NCI-H1048 (cell line): ENCODE measurements around the gene GRAMD1B.

Source experiments
- DNase-seq: peaks from one replicate; lab custom pipeline; 2025; lab: John Stamatoyannopoulos, UW

GRAMD1B gene

DNA sequence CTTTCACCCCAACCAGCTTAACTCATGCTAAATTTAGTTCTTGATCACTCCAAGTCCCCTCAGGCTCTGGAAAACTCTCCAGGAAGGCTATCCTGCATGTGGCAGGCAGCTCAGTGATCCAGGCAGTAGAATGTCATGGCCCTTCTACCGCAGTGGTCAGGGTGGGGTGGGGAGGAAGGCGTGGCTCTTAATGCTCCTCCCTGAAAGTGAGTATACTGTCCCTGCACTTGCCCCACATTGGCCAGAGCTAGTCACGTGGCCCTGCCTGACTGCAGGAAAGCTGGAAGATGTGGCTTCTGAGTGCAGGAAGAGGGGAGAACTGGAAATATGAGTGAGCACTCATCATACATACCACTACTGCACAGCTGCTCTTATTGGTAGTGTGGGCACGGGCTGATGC lies 102.1 kb downstream of the GRAMD1B start:
- no peak for DNase-seq

DNA sequence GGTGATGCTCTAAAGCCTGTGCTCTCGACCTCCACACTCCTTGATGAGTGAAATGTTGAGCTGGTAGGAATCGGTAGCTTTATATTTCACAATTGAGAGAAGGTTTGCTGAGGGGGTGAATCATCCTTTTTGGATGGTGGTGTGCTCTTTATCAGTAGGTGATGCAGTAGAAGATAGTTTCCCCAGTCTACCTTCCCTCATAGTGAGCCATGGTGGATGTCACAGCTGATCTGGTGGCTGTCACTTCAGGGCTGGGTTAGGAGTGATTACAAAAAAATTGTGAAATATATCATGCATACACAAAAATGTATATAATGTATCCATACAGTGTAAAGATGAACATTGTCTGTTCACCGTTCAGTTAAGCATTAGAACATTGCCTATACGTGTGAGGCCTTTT lies 105.3 kb downstream of the GRAMD1B start:
- no peak for DNase-seq

DNA sequence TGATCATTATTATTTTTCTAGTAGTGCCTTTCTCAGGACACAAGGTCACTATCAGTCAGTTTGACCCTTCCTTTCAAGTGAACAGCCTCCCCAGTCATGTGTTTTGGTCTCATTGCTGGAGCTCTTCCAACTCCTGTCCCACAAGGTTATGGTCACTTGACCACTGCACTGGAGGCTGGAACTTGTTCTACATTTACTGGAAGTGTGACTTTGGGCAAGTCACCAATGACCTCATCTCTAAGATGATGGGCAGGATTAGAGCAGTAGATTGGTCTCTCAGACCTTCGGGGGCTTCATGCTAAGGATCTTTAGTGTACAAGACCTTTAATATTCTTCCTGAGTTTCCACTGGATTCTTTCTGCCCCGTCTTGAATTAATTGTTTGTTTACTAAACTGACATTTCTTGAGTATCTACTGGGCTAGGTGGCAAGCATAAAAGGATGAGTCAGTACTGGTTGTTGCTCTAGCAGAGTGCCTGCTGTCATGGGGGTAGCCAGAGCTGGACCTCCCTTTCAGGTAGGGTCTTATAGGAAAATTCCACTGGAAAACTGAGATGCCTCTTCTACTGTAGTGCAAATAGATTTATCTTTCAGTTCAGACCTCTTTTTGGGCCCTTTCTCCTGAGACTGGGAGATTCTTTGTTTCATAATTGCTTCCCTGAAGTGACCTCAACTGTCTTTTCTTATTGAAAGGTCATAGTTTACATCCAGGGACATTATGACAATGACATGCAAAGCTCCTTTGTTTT lies 106.8 kb downstream of the GRAMD1B start:
- DNase-seq = no peak

DNA sequence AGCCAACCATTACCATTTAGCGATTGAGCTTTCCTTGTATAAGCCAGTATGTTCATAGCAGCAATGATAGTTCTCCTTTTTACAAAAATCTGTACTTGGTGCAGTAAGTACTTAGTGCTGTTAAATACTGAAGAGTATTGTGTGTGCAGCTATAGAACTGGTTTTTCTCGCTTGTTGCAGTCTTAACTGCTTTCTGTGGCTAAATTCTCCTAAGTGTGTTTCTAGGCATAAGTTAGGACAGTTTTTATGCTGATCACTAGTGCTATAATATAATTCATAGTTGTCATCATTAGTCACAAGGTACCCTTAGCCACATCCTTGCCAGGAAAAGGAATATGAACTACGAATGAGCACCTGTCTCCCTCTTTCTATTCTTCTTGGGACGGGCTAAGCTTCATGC lies 107.7 kb downstream of the GRAMD1B start:
- DNase-seq = no peak

DNA sequence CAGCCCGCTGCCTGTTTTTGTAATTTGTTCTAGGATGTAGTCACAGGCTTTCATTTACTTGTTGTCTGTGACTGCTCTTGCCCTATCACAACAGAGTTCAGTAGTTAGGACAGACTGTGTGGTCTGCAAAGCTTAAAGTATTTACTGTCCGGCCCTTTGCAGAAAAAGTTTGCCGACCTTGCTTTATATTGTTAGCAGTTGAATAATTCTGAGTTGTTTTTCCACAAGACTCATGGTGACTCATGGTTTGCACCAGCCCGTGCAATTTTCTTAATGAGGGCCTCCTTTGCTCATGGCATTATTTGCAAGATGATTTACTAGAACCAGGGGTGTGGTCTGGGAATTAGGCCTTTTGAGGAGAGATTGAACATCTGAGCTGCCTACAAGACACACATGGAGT lies 113.7 kb downstream of the GRAMD1B start:
- no peak for DNase-seq

DNA sequence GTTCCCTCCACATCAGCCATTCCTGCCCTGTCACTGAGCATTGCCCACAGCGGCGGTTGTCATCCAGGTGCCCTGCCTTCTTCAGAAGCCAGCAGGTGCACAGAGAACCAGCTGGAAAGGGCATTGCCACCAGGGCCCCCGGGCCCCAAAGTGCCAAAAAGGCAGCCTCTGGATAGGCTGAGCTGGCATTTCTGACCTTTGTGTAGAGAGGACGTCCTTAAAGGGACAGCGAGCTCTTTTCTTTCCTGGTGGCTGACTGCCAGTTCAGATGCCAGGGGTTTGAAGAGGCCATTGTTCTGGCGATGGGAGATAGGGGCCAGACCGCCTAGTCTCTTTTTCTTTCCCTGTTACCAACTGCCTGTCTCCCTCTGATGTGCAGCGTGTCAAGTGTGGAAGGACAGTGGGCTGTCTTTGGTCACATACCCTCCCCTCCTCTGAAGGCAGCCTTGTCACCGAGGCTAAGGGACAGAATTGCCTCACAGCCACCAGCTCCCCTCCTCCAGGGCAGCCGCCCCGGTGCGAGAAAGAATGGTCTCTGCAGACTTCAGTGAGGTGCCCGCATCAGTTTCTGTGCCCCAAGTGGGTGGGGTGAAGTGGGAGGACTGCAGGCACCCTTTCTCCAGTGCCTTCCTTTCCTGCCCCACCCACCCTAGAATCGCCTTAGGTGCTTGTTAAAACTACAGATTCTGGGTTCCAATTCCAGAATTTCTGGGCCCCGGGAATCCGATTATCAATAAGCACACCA lies 114.7 kb downstream of the GRAMD1B start:
- no peak for DNase-seq

DNA sequence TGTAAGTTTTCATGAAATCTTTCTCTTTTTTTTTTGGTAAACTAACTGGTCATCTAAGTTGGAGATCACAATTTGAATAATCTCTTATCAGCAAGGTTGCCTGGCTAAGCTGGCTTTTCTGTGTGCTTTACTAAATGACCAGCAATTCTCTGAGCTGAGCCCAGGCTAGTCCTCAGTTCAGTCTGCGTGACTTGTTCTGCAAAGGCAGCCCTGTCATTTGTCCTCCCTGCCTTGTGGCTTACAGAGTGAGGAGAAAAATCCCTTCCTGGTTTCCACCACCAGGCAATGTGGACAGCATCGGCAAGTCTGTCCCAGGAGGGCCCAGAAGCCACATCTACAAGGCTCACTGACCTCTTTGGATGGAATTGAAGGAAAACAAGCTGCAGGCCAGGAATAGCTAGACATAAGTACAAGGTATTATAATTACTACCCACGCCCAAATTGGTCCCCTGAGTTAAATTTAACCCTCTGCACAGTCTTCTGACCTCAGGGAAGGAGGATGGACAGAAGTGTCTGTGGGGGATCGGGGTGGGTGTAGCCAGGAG lies 115.7 kb downstream of the GRAMD1B start:
- DNase-seq = no peak

DNA sequence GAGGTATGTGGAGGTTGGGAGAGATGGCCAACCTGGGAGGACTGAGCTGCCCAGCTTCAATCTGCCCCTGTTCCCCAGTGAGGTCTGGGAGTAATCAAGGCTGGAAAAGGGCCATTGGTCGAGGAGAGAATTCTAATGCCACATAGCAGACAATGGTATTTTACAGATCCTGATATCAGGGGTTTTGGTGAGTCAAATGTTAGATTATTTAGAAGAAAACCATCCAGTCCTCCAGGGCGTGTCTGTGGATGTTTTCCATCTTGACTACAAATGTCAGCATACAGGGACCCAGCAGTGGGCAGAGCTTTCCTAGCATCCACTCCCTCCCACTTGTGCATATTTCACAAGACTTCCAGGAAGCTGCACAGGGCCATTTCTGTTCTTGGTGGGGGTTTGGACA lies 116.4 kb downstream of the GRAMD1B start:
- DNase-seq = no peak

DNA sequence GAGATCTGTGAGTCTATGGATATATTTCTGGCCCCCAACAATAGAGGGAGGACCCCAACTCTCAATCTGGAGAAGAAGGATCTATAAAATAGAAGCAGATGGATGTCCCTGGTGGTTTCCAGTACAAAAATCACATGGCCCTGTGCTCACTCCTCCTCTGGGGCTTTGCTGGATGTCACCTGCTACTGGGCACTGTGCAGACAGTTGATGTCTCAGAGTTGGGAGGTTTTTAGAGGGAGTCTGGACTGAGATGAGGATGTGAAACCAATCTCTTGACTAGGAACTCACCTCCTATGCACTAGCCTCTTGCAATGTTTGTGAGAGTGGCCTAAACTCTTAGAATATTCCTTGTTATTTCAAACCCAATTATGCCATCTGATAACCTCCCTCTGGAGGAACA lies 117.1 kb downstream of the GRAMD1B start:
- no peak for DNase-seq

DNA sequence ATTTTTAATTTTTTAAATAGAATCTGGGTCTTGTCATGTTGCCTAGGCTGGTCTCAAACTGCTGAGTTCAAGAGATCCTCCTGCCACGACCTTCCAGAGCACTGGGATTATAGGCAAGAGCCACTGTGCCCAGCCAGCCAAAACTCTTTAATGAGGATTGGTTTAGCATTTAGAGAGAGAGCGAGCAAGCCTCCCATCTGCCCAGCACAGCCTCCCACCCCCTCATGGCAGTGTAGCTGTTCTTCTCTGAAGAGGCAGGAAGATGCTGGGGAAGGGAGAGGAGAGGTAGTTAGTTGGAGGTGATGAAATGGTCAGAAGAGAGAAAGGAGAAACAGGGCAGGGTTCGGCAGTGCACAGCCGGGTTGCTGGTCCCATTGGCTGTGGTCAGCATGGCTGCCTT lies 118.7 kb downstream of the GRAMD1B start:
- DNase-seq = no peak

DNA sequence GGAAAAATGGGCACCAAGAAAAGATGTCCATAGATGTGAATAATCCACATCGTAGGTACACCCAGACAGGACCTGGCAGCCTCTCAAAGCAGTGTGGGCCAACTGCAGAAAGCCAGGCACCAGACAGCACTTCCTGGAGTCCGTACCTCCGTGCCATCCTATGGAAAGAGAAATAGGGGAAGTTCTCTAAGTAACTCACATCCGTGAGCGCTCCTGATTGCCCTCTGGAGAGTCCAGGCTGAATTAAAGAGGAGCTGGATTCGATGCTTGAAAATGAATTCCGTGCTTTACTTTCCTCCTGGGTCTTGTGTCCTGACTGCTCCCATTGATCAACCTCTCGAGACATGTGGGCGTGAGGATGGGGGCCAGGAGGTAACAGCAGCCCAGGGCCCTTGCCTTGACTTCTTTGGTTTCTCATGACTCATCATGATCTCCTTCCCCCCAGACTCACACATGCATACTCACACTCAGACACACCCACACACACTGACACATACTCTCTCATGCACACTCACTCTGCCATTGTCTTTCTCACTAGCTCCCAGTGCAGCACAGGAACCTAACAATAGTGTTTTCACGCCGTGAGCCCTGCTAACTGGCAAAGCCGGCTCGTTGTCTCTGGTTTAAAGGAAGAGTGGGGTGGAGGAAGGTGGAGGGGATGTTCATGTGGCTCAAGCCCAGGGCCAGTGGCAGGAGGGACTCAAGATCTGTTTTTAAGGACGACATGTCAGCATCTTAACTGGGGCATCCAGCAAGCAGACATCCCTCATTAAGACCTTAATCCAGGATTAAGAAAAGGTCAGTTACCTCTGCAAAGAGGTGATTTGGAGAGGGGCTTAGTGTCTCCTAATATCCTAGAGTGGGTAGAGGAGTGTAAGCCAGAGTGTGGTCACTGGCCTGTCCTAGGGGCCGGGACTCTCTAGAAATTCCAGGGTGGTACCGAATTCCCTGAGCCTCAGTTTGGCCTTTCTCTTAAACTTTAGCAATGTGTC lies 120.2 kb downstream of the GRAMD1B start:
- DNase-seq = no peak

DNA sequence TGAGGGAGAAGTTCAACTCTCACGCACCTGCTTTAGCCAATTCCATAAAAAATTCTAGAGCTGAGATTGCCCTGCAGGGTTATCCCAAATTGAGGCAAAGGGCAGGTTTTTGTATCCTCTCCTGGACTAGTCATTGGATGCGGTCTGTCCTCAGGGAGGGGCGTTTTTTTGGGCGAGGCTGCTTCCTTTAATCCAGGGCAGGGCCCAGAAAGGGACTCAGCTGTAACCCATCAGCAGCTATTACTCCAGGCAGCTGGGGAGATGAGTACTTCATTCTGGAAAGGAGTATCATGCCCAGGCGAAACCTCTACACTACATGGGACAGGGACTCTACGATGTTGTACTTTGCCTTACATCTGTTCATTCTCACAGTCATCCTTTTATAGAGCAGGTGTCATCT lies 121.0 kb downstream of the GRAMD1B start:
- no peak for DNase-seq

DNA sequence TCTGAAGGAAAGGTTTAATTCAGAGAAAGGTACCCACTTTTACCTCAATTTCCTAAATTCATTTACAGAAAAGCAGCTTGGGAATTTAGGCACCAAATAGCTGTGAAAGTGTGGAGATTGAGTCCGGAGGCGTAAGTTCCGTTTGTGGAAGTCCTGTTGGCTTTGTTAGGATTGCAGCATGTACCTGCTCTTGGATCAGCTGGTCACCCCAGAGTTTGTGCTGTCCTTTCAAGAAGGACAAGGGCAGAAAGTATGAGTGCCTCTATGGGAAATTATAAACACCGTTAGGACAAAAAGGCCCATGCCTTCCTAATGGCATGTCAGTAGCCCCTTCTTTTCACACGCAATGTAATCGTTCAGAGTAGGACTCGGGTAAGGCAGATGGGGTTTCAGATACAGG lies 126.6 kb downstream of the GRAMD1B start:
- no peak for DNase-seq

DNA sequence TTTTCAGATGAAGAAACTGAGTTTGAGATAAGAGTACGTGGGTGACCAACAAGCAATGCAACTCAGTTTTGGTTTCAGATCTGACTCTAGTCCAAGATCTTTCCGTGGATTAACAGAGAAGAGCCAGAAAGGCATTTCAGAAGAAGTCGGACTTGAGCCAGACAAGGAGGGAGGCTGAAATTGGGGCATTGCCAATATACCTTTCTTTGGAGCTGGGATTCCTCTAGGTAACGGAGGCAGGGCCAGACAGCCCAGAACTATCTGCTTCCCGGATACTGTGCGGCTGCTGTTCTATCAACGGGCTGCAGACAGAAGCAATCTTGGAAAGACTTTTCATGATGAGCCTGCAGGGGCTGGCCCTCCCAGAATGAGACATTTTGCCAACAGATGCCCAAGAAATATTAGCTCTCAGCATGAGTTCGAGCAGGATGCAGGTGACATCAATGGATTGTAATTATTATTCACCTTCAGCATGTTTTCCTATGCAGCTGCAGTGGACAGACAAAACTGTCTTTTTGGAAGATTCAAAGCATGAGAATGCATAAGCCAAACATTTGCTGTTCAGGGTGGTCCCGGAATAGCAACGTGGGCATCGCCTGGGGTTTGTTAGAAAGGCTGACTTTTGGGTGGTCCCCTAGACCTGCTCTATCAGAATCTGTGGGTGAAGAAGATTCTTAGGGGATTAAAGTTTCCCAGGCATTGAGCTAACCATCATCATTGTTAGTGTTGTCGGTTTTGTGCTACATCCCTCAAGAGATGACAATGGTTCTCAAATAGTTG lies 128.7 kb downstream of the GRAMD1B start:
- no peak for DNase-seq

DNA sequence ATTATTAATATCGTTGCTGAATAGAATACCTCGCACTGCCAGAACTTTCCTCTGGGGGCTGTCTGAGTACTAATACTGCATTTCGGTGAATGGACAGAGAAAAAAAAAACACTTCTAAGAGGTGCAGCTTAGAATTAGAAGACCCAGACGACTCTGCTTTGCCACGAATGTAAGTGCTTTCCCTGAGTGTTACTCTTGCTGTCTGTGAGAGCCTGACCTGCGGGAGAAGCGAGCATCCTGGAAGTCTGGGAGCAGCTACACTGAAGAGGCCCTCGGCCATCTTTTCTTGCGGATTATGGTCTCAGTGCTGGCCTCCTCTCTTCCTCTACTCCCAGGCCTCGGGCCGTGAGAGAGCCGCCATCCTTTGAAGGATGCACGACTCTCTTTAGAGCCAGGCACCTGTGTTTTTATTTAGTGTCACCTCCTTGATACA lies 129.5 kb downstream of the GRAMD1B start:
- no peak for DNase-seq

DNA sequence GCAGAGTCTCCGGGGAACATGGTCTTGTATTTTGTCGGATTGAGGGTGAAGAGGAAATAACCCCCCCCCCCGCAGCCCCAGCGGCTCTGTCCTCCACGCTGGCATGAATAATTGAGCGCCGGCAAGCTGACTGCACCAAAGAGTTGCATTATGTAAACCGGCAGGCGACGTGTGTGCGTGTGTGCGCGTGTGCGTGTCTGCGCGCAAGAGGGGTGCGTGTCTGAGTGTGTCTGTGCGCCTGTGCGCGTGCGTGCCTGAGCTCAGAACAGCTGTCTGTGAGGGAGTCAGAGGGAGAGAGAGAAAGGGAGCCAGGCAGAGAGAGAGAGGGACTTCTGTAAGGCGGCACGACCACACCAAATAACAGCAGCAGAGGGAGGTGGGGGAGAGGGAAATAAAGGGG lies 129.9 kb downstream of the GRAMD1B start:
- no peak for DNase-seq

DNA sequence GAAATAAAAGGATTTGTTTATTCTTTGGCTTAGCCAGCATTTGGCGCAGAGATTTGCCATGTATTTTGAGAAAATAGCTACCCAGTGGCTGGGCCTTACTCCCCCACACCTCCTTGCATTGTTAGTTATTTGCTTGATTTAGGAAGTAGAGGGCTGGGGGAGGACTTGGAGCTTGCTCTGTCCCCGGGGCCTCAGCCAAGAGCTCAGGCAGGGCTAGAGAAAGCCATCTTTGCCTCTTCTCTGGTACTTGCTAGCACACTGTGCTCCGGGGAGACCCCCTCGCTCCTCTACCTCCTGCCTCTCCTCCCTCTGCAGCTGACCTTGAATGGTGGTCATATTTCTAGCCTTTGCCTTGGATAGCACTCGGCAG lies 131.3 kb downstream of the GRAMD1B start:
- no peak for DNase-seq

DNA sequence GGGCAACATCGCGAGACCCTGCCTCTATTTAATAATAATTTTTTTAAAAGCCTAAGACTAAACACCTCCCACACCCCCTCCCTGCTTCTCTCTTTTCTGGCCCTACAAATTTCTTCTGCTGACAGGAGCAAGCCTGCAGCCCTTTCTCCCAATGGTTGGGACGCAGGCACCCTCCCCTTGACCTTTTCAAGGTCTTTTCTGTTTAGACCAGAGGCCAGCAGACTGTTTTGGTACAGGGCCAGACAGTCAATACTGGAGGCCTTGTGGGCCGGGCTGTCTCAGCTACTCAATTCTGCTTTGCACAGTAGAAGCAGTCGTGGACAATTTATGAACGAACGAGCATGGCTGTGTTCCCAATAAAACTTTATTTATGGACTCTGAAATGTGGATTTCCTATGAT lies 132.1 kb downstream of the GRAMD1B start:
- no peak for DNase-seq

DNA sequence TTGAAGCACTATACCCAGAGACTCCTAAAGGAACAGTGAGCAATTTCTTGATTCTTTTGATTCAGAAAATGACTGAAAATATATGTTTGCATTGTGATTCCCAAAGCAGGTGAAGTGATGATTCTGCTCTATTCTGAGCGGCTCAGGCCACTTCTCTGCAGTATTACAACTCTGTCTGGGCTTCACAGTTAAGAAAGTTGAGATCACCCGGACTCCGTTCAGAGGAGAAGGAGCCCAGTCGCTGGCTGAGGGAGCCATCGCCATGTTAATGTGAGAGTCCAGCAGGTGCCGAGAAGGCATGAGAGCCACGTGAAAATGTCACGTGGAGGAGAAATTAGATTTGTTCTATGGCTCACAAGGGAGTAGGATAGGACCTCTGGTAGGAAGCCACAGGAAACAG lies 132.8 kb downstream of the GRAMD1B start:
- DNase-seq = no peak

DNA sequence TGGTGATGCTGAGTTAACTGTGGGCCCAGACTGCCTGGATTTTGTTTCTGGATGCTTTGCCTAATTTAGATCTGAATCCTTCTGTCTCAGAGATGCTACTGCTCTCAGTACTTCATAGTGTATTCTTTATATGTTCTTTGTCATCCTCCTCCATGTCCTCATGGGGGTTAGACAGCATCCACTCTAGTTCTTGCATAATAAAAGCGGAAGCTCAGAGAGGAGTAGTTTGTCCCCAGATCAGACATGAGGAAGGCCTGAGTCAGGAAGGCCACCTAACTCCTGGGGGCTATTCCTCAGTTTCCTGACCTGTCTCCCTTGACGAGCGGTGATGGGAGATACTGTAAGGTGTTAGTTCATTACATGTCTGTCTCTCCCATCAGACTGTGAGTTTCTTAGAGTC lies 134.2 kb downstream of the GRAMD1B start:
- no peak for DNase-seq

DNA sequence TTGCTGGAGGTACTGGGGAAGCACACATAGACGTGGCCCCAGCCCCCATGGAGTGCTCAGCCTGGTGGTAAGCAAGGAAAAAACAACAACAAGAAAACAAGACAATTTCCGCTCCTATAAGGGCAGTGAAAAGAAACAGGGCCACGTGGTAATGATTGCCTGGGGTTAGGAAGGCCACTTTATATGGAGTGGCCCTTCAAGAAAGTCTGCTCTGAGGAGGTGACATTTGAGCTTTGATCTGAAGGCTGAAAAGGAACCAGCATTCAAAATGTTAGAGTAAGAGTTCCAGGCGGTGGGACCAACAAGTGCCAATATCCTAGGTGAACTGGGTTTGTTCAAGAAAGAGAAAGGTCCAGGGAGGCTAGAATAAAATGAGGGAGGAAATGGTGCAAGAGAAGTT lies 136.8 kb downstream of the GRAMD1B start:
- DNase-seq = no peak

DNA sequence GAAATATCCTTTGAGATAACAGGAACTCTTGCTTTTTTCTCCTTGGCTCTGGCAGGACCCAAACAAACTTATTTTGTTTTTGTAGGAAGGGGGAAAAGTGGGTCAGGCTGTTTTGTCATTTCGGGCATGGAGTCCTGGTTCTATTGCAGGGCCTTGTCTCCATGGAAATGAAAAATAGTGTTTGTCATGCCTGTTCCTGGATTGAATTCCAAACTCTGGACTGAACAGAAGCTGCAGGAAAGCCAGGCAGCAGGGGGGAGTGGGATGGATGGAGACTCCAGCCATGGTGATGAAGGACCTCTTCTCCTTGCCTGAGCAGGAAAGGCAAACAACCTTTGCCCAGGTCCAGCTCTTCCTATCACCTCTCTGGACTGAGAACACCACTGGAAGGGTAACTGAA lies 137.4 kb downstream of the GRAMD1B start:
- DNase-seq = no peak
